NT2/D1 (cell line): ENCODE measurements around the gene LRIG1.

Source experiments
- DNase-seq: peaks from one replicate; pipeline ENCODE4 v3.0.0-alpha.2; 2011; ENCODE audit warnings: low read depth, low spot score
- H3K27me3 ChIP-seq: 2 replicates; pipeline ENCODE4 v1.6.0; 2011; ENCODE audit warnings: mild to moderate bottlenecking; ENCODE audit not compliant: insufficient read length, insufficient read depth
- H3K36me3 ChIP-seq: 2 replicates; pipeline ENCODE4 v1.6.1; 2011; ENCODE audit warnings: mild to moderate bottlenecking, low read length, mixed read lengths; ENCODE audit not compliant: insufficient read depth, insufficient read length
- H3K4me1 ChIP-seq: 2 replicates; pipeline ENCODE4 v1.5.1; 2011; ENCODE audit not compliant: insufficient read depth, insufficient read length
- H3K4me3 ChIP-seq: 2 replicates; pipeline ENCODE4 v1.5.1; 2011; ENCODE audit warnings: low read depth; ENCODE audit not compliant: insufficient read length
- H3K9ac ChIP-seq: 2 replicates; pipeline ENCODE4 v1.6.0; 2011; ENCODE audit warnings: low read depth; ENCODE audit not compliant: insufficient read length
- H3K9me3 ChIP-seq: 2 replicates; pipeline ENCODE4 v1.5.1; 2011; ENCODE audit warnings: mild to moderate bottlenecking, low read length; ENCODE audit not compliant: insufficient read depth
- SUZ12 ChIP-seq: IDR thresholded peaks from 2 replicates; pipeline ENCODE4 v1.6.1; 2011; ENCODE audit not compliant: insufficient read length, insufficient read depth; ENCODE audit errors: extremely low read depth
- YY1 ChIP-seq: IDR thresholded peaks from 2 replicates; pipeline ENCODE4 v1.6.1; 2011; ENCODE audit not compliant: insufficient read length, insufficient read depth
- ZNF274 ChIP-seq: IDR thresholded peaks from 2 replicates; pipeline ENCODE4 v1.6.1; 2011; ENCODE audit warnings: mild to moderate bottlenecking, low read depth, low read length

Gene LRIG1

GRCh38 chr3:66497985-66498671 lies 2.7 kb downstream of the LRIG1 start:
- no peak overlapping the region for H3K4me3 ChIP-seq

GRCh38 chr3:66497288-66497984 lies 3.4 kb downstream of the LRIG1 start:
- H3K4me3 ChIP-seq: no peak overlapping the region
- H3K9me3 ChIP-seq: no peaks in the 10 kb centered on the region
- no peak for DNase-seq
- peaks cover 11% of the 10 kb centered on the region for H3K27me3 ChIP-seq
- no peak for TF ChIP-seq ZNF274
- no peak for TF ChIP-seq YY1
- H3K36me3 ChIP-seq: no peaks in the 10 kb centered on the region
- peaks cover 6% of the 10 kb centered on the region for H3K4me1 ChIP-seq
- no peak overlapping the region for H3K9ac ChIP-seq

More at GRCh38 chr3:66497985-66498671, 2.7 kb downstream of the LRIG1 start:
- Histone ChIP-seq H3K9me3 (no peaks in the 10 kb centered on the region), H3K9ac (peak overlapping the region; percentile 15), H3K36me3 (no peaks in the 10 kb centered on the region), H3K27me3 (peaks cover 18% of the 10 kb centered on the region), H3K4me1 (peaks cover 6% of the 10 kb centered on the region)
- TF ChIP-seq SUZ12: no peak
- TF ChIP-seq ZNF274: no peak
- TF ChIP-seq YY1: no peak
- no peak for DNase-seq

- H3K9me3 ChIP-seq: no peaks in the 10 kb centered on the region
- peaks cover 9% of the 10 kb centered on the region for H3K27me3 ChIP-seq
- H3K4me1 ChIP-seq: peaks cover 6% of the 10 kb centered on the region
- H3K36me3 ChIP-seq: no peaks in the 10 kb centered on the region
- DNase-seq: no peak
- TF ChIP-seq SUZ12 (no peak), YY1 (no peak), ZNF274 (no peak)
- no peak overlapping the region for H3K9ac ChIP-seq
- H3K4me3 ChIP-seq: no peak overlapping the region
Observed at GRCh38 chr3:66496746-66497145, 4.1 kb downstream of the LRIG1 start.

- Histone ChIP-seq H3K36me3 (no peaks in the 10 kb centered on the region), H3K9me3 (no peaks in the 10 kb centered on the region), H3K9ac (no peak overlapping the region), H3K4me1 (peaks cover 6% of the 10 kb centered on the region), H3K27me3 (peaks cover 9% of the 10 kb centered on the region), H3K4me3 (no peak overlapping the region)
- no peak for DNase-seq
- TF ChIP-seq ZNF274 (no peak), SUZ12 (no peak), YY1 (no peak)
Observed at GRCh38 chr3:66496301-66496700, 4.5 kb downstream of the LRIG1 start.

- Histone ChIP-seq H3K4me3 (no peak overlapping the region), H3K27me3 (peaks cover 9% of the 10 kb centered on the region), H3K36me3 (no peaks in the 10 kb centered on the region), H3K4me1 (peaks cover 6% of the 10 kb centered on the region), H3K9ac (no peak overlapping the region), H3K9me3 (0 out of 2 replicates have a peak, but pooled peaks cover 2% of the 10 kb centered on the region)
- no peak for DNase-seq
- TF ChIP-seq YY1 (no peak), ZNF274 (no peak), SUZ12 (no peak)
Observed at GRCh38 chr3:66495668-66496045, 5.2 kb downstream of the LRIG1 start.

GRCh38 chr3:66494959-66495667 lies 5.7 kb downstream of the LRIG1 start:
- DNase-seq: no peak
- peaks cover 9% of the 10 kb centered on the region for H3K27me3 ChIP-seq
- TF ChIP-seq ZNF274: no peak
- no peak for TF ChIP-seq SUZ12
- TF ChIP-seq YY1: no peak
- H3K9me3 ChIP-seq: 0 out of 2 replicates have a peak, but pooled peaks cover 7% of the 10 kb centered on the region
- H3K36me3 ChIP-seq: no peaks in the 10 kb centered on the region
- no peak overlapping the region for H3K9ac ChIP-seq
- peaks cover 6% of the 10 kb centered on the region for H3K4me1 ChIP-seq
- no peak overlapping the region for H3K4me3 ChIP-seq
